Hematopoietic multipotent progenitor cell treated with erythropoietin and hydrocortisone succinate and interleukin-3 and kit ligand, for 6 days (in vitro differentiated cells): ENCODE results near the gene KLK15.
"Not testable (repeated sequence)": the region's sequence is repeated elsewhere in the genome, so short reads cannot be mapped to it uniquely, and the experiment has no call there.

Source experiments
- DNase-seq: peaks from one replicate; pipeline ENCODE4 v3.0.0-alpha.2; 2015

Gene KLK15

GRCh38 chr19:50820086-50820485 lies 13.3 kb downstream of the KLK15 start:
- DNase-seq = no peak

DNA sequence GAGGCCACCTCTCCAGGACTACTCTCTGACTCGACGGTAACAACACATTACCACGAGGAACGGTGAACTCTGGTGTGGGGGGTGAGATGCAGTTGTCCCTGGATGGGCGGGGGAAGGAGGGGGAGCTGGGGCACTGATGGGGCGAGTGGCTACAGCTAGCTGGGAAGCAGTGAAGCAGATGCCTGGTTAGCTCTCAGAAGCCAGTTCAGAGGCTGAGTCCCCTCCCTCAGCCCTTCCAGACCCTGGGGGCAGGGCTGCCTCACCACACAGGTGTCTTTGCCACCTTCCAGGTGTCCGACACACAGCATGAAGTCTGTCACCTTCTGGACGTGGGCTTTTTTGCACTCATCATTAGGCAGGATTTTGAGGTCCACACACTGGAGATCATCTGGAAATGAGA lies 13.7 kb downstream of the KLK15 start:
- no peak for DNase-seq

- no peak for DNase-seq
Observed at GRCh38 chr19:50818859-50819472, 14.4 kb downstream of the KLK15 start.

DNA sequence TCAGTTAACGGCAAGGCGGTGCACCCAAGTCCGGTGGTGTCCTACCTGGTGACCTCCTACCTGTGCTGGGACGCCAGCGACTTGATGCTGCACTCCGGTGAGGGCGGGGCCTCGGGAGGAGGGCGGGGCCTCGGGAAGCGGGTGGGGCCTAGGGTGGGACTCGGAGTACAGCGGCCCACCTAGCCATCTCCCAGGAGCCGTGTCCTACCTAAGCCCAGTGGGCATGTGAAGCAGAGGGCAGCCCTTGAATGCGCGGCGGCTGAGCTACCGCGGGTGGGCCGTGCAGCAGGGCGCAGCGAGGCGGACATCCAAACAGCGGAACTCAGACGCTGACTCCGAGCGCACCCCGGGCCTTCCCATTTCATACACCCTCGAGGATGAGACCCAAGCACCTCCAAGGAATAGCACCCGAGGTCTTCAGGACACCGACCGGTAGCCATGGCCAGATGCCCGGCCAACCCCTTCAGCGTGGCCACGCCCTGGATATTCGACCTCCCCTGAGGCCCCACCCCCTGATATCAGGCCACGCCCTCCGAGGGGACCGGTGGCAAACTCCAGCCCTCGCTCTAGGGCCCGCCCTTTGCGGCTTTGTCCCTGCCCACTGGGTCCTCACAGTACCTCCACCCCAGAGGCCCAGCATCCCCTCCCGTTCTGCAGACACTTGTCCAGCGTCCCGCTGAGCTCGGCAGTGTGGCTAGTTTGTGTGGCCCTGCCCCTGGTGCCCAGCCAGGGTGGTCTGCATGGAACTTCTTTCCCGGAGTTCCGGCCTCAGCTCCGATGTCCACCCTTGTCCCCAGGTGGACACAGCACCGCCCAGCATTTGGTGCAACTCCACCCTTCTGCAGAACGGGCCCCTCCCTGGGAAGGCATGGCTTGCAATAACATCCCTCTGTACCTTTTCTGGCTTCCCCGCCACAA lies 15.2 kb downstream of the KLK15 start:
- DNase-seq = peak; percentile 83

DNA sequence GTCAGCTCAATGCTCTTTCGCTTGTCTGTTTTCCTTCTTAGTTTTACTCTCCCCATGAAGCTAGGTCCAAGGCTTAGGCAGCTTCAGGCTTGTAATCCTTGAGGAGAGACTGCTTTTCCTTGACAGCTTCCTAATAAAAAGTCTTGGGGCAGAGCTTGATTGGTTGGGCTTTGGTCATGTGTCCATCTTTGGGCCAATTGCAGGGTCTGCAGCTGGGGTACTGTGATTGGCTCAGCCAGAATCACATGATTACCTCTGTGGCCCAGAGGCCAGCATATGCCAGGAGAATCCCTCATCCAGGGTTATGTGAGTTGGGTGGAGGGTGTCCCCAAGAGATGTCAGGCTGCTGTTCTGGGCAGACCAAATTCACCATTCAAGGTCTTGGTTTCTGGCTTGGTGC lies 17.9 kb downstream of the KLK15 start:
- no peak for DNase-seq

DNA sequence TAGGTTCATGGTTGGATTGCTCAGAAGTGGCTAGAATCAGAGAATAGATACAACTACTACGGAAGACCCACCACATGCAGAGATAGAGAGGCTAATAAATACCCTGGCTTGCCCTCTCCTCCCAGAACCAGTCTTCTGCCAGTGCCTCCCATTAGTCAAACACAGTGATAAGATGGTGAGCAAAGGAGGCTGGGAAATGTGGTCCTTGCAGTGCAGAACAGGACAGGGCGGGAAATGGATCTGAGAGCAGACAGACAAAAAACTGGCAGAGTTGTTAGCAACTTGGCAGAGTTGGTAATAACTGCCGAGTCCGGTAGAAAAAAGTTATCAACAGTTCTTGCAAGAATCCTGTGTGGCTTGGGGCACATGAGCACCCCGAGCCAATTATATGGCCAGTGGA lies 18.5 kb downstream of the KLK15 start:
- DNase-seq = no peak

DNA sequence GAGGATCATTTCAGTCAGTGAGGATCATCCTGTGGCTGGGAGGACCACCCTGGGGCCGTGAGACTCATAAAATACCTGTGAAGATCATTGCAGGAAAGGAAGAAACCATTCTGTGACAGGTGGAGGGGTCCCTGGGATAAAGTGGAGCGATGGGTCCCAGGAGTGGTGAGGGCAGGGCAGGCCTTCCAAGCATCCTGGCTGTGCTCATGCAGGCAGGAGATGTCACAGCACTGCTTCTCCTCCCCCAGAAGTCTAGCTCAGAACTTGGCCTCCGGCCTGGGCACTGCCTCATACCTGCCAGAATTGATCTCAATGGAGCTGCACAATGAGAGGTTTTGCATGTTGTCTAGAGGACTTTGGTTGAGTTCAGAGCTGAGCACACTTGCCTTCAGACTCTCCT lies 20.9 kb downstream of the KLK15 start:
- DNase-seq = no peak

- not testable (repeated sequence) for DNase-seq
Observed at GRCh38 chr19:50811622-50812238, 21.6 kb downstream of the KLK15 start.

- no peak for DNase-seq
Observed at GRCh38 chr19:50808856-50809255, 24.5 kb downstream of the KLK15 start.

DNA sequence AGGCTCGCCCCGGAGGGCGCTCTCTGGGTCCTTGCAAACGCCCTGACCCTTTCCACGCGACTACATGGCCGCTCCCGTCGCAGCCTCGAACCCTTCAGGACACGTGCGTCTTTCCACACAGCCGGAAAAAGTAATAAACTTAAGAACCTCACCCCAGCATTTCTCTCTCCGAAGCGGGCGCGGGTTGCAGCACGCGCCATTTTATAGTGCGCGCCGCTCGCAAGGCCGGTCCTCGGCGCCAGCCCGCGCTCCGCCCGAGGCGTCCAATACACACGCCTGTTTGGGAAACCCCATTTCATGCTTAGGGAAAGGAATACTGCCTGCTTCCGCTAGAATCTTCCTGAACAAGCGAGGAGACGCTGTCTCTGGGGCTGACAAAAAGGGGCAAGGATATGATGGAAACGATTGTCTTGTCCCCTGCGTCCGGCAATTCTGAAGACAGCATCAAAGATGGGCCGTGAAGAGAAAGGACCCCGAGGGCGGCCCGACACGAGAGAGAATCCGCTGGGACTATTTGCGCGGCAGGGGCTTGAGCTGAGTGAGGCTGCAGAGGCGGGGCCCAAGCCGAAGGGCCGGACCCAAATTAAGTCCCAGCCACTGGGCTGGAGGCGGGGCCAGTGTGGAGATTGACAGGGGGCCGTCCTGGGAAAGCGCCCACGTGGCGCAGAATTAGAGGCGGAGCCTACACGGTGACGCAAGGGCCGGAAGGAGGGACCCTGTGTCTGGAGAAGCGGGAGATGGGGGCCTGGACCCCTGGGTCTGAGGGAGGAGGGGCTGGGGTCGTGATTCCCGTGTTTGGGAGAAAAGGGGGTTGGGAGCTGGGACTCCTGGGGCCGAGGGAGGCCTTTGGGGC lies 28.7 kb downstream of the KLK15 start:
- DNase-seq = peak; percentile 99

- peak; percentile 62 for DNase-seq
Observed at GRCh38 chr19:50803633-50804419, 29.5 kb downstream of the KLK15 start.

DNA sequence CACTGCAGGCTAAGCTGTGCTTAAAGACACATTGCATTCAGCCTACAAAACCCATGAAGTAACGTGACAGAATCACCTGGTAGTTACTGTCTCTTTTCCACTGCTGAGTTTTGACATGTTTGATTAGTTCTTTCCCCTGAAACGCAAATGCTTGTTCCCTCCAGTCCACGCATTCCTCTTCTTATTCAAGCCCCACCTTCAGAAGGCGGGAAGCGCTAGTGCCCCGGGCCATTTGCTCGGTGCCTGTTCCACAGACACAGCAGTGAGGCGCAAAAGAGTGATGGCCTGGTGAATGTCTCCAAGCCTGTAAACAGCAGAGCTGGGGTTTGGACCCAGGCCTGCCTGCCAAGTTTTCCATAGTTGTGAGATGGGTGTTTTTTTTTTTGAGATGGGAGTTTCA lies 32.3 kb downstream of the KLK15 start:
- DNase-seq = no peak

DNA sequence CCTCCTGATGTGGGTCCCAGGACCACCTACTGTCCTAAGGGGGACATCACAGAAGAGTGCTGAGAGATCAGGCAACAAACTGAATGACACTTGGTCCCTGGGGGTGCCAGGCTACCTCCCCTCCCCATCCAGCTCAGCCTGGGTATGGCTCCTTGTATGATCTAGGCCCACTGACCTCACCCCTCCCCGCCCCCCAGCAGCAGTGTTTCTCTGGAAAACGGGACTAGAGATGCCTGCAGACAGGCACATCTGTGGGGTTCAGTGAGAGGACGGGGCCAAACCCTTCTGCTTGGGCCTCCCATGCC lies 33.9 kb downstream of the KLK15 start:
- DNase-seq = no peak

- no peak for DNase-seq
Observed at GRCh38 chr19:50798659-50799546, 34.5 kb downstream of the KLK15 start.

DNA sequence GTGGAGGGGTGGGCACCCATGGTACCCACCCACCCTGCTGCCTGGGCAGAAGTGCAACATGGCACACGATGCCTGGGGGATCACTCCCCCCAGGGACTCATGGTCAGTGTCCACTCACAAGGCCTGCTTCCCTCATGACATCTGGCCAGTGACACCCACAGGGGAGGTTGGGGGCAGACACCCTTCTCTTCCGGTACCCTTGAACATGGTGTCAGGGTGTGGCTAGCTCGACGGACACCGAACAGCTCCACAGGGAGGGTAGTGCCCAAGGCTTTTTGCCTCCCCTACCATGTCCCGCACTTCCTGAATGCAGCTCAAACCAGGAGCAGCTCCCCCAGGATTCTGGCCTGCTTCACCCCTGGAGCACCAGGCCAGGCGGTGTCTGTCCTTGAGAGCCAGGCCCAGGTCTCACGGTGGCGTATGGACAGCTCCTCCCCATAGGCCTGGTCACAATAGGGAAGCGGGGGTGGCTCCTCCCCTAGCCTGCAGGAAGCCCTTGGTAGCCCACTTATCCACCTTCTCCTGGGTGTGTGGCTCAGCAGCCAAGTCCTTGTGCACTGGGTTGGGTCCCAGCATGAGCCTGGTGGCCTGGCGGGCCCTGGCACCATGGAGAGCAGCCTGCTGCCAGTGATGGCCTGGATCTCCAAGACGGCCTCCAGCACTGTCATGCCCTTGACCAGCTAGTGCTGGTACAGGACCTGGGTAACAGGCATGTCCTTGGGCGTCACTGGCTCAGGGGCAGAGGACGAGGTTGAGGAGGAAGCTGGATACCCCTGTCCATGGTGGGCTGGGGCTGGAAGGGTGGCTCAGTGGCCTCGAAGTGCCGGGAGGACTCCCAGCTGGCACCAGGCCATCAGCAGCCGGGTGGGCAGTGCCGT lies 35.4 kb downstream of the KLK15 start:
- no peak for DNase-seq

DNA sequence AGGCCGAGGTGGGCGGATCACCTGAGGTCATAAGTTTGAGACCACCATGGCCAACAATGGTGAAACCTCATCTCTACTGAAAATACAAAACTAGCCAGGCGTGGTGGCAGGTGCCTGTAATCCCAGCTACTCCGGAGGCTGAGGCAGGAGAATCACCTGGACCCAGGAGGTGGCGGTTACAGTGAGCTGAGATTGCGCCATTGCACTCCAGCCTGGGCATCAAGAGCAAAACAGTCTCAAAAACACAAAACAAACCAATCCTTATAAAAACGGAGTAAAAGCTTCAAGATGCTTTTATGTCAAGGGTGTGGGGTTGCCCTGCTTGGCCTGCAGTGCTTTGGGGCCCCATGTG lies 36.0 kb downstream of the KLK15 start:
- DNase-seq = no peak

GRCh38 chr19:50796634-50797428 lies 36.5 kb downstream of the KLK15 start:
- DNase-seq = no peak

GRCh38 chr19:50796128-50796633 lies 37.2 kb downstream of the KLK15 start:
- peak; percentile 47 for DNase-seq

- peak; percentile 35 for DNase-seq
Observed at GRCh38 chr19:50795664-50796073, 37.7 kb downstream of the KLK15 start.
